GM23338 (cell line): ENCODE measurements around the gene CD2AP. TPM values are rescaled to one million over a fixed set of nuclear protein-coding genes. Genes with fewer than 3 reads are reported as not detected.

Source experiments
- ATAC-seq: fragments of 200-7000 bp; cut with Tn5 transposase; 3 replicates; pipeline ENCODE4 v1.9.1; 2020
- DNase-seq: peaks from one replicate; pipeline ENCODE4 v3.0.0-alpha.2; 2015; ENCODE audit warnings: low spot score
- H2AFZ ChIP-seq: fragments of 200-600 bp; sonication (generic); 2 replicates; pipeline ENCODE4 v1.8.0; 2016; ENCODE audit warnings: antibody characterized with exemption, mild to moderate bottlenecking, moderate library complexity
- H3F3A ChIP-seq: fragments of 200-600 bp; sonication (generic); replicated peaks from 2 replicates; pipeline ENCODE4 v1.8.0; 2017; ENCODE audit warnings: antibody characterized with exemption, mixed run types, low read depth
- H3K27ac ChIP-seq: fragments of 200-600 bp; sonication (generic); 2 replicates; pipeline ENCODE4 v1.6.1; 2016; ENCODE audit warnings: low read depth
- H3K27me3 ChIP-seq: fragments of 200-600 bp; sonication (generic); 2 replicates; pipeline ENCODE4 v1.8.0; 2016; ENCODE audit warnings: mild to moderate bottlenecking, mixed run types, moderate library complexity; ENCODE audit not compliant: insufficient read depth
- H3K36me3 ChIP-seq: fragments of 200-600 bp; sonication (generic); 2 replicates; pipeline ENCODE4 v1.8.0; 2016; ENCODE audit warnings: mild to moderate bottlenecking; ENCODE audit not compliant: insufficient read depth
- H3K4me1 ChIP-seq: fragments of 200-600 bp; sonication (generic); 2 replicates; pipeline ENCODE4 v1.8.0; 2016; ENCODE audit warnings: mild to moderate bottlenecking, moderate library complexity; ENCODE audit not compliant: insufficient read depth
- H3K4me2 ChIP-seq: fragments of 200-600 bp; sonication (generic); 2 replicates; pipeline ENCODE4 v1.7.1; 2017; ENCODE audit warnings: mixed run types
- H3K4me3 ChIP-seq: fragments of 200-600 bp; sonication (generic); 2 replicates; pipeline ENCODE4 v1.6.1; 2016; ENCODE audit warnings: mixed run types
- H3K79me2 ChIP-seq: fragments of 200-600 bp; sonication (generic); replicated peaks from 2 replicates; pipeline ENCODE4 v1.8.0; 2017; ENCODE audit warnings: mild to moderate bottlenecking; ENCODE audit not compliant: insufficient read depth
- H3K9me2 ChIP-seq: fragments of 200-600 bp; sonication (generic); 2 replicates; pipeline ENCODE4 v1.8.0; 2017; ENCODE audit not compliant: insufficient read depth
- H4K20me1 ChIP-seq: fragments of 200-600 bp; sonication (generic); replicated peaks from 2 replicates; pipeline ENCODE4 v1.8.0; 2017; ENCODE audit warnings: mild to moderate bottlenecking; ENCODE audit not compliant: insufficient read depth
- H3K27ac Mint-ChIP-seq: 2 replicates; pipeline ENCODE4 v1.8.0; 2020; ENCODE audit warnings: inconsistent platforms, mild to moderate bottlenecking, moderate library complexity, mixed read lengths
- H3K27me3 Mint-ChIP-seq: 3 replicates; pipeline ENCODE4 v1.8.0; 2022; ENCODE audit warnings: low read depth, mild to moderate bottlenecking, moderate library complexity, mixed read lengths, inconsistent platforms; ENCODE audit not compliant: insufficient read depth, poor library complexity
- H3K36me3 Mint-ChIP-seq: 3 replicates; pipeline ENCODE4 v1.8.0; 2021; ENCODE audit warnings: low read depth, mild to moderate bottlenecking, inconsistent platforms, moderate library complexity, mixed read lengths
- H3K4me1 Mint-ChIP-seq: 3 replicates; pipeline ENCODE4 v1.8.0; 2020; ENCODE audit warnings: mild to moderate bottlenecking, inconsistent platforms, mixed read lengths
- H3K4me3 Mint-ChIP-seq: 3 replicates; pipeline ENCODE4 v1.8.0; 2021; ENCODE audit warnings: moderate library complexity, mild to moderate bottlenecking, inconsistent platforms, mixed read lengths
- H3K9me3 Mint-ChIP-seq: 3 replicates; pipeline ENCODE4 v1.8.0; 2020; ENCODE audit warnings: moderate library complexity, mild to moderate bottlenecking, inconsistent platforms, mixed read lengths
- CREB1 ChIP-seq: fragments of 250-450 bp; sonication (Bioruptor Pico); IDR thresholded peaks from 2 replicates; pipeline ENCODE4 v1.5.0; 2020; ENCODE audit warnings: low read depth, mild to moderate bottlenecking, moderate library complexity
- CTCF ChIP-seq, 2 experiments: fragments of 200-600 bp in 1 of 2; sonication (generic) in 1 of 2; conservative IDR thresholded peaks; 2 replicates each; pipeline versions ENCODE4 v1.5.1 to v1.6.1; 2016 to 2017; ENCODE audit warnings: antibody characterized with exemption in 2 of 2, low read depth in 2 of 2, mild to moderate bottlenecking in 2 of 2, moderate library complexity in 1 of 2
- EZH2 ChIP-seq: fragments of 200-600 bp; sonication (generic); IDR thresholded peaks from one replicate; pipeline ENCODE4 v1.8.0; 2017; ENCODE audit warnings: antibody characterized with exemption, mild to moderate bottlenecking, low read depth; ENCODE audit not compliant: unreplicated experiment
- EZH2phosphoT487 ChIP-seq: fragments of 200-600 bp; sonication (generic); IDR thresholded peaks from one replicate; pipeline ENCODE4 v1.8.1; 2018; ENCODE audit warnings: antibody characterized with exemption; ENCODE audit not compliant: unreplicated experiment
- JUNB ChIP-seq: IDR thresholded peaks from one replicate; pipeline ENCODE4 v1.6.1; 2016; ENCODE audit warnings: antibody characterized with exemption; ENCODE audit not compliant: unreplicated experiment
- NANOG ChIP-seq: IDR thresholded peaks from 2 replicates; pipeline ENCODE4 v1.6.1; 2016; ENCODE audit warnings: antibody characterized with exemption, borderline replicate concordance
- POLR2AphosphoS5 ChIP-seq: IDR thresholded peaks from 2 replicates; pipeline ENCODE4 v1.6.1; 2016; ENCODE audit warnings: antibody characterized with exemption, low read depth
- REST ChIP-seq: IDR thresholded peaks from one replicate; pipeline ENCODE4 v1.6.1; 2018; ENCODE audit warnings: antibody characterized with exemption; ENCODE audit not compliant: unreplicated experiment
- STAT1 ChIP-seq: IDR thresholded peaks from one replicate; pipeline ENCODE4 v1.6.1; 2016; ENCODE audit warnings: antibody characterized with exemption; ENCODE audit not compliant: unreplicated experiment
- ZNF114 ChIP-seq: fragments of 250-450 bp; sonication (Bioruptor Pico); IDR thresholded peaks from 2 replicates; pipeline ENCODE4 v1.5.0; 2020; ENCODE audit warnings: mild to moderate bottlenecking, moderate library complexity
- ZNF331 ChIP-seq: fragments of 250-450 bp; sonication (Bioruptor Pico); IDR thresholded peaks from 2 replicates; pipeline ENCODE4 v1.5.0; 2020; ENCODE audit warnings: low read depth, mild to moderate bottlenecking, moderate library complexity
- polyA plus RNA-seq: library from polyadenylated mRNA; unstranded; fragments of >200 nt; fragmentation: Nextera tagmentation; extraction: Ambion mirVana; gene quantifications from 2 replicates; pipeline ENCODE4 v1.2.1, GENCODE V29; 2016
- total RNA-seq: library from RNA; depleted of rRNA; stranded (reverse); fragments of >200 nt; shearing (Covaris generic); gene quantifications from 2 replicates; pipeline ENCODE4 v1.2.3, GENCODE V29; 2014
- TF ChIP-seq, protein P1 (sequence below): IDR thresholded peaks from 2 replicates; pipeline ENCODE4 v1.6.1; 2016; ENCODE audit warnings: antibody characterized with exemption
- TF ChIP-seq, protein P2 (sequence below): fragments of 250-450 bp; sonication (Bioruptor Pico); IDR thresholded peaks from 2 replicates; pipeline ENCODE4 v1.5.0; 2020; ENCODE audit warnings: mild to moderate bottlenecking, moderate library complexity

The CD2AP gene
- total and polyA plus RNA-seq, 2 experiments from 2014 or later = 38.0 to 93.2 TPM

DNA sequence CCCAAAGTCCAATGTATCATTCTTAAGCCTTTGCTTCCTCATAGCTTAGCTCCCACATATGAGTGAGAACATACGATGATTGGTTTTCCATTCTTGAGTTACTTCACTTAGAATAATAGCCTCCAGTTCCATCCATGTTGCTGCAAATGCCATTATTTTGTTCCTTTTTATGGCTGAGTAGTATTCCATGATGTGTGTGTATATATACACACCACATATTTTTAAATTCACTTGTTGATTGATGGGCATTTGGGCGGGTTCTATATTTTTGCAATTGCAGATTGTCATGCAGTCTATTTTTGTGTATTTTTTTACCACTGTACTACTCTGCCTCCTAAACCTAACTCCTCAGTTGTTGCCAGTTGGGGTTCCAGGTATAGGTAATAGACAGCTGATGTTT lies 74.7 kb downstream of the CD2AP start:
- no peak for TF ChIP-seq CREB1 (CRISPR knock-in tag)
- no peak for TF ChIP-seq NANOG
- TF ChIP-seq EZH2phosphoT487 = no peak
- TF ChIP-seq CTCF (conservative IDR thresholded peaks at IDR 0.05; ENCODE audit: low read depth in 2 of 2) = no peak
- no peak for TF ChIP-seq EZH2
- TF ChIP-seq REST = no peak
- TF ChIP-seq JUNB = no peak
- no peak for TF ChIP-seq ZNF114 (CRISPR knock-in tag)
- no peak for TF ChIP-seq ZNF331 (CRISPR knock-in tag)
- TF ChIP-seq, protein P1, sequence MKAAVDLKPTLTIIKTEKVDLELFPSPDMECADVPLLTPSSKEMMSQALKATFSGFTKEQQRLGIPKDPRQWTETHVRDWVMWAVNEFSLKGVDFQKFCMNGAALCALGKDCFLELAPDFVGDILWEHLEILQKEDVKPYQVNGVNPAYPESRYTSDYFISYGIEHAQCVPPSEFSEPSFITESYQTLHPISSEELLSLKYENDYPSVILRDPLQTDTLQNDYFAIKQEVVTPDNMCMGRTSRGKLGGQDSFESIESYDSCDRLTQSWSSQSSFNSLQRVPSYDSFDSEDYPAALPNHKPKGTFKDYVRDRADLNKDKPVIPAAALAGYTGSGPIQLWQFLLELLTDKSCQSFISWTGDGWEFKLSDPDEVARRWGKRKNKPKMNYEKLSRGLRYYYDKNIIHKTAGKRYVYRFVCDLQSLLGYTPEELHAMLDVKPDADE = no peak
- no peak for TF ChIP-seq STAT1
- TF ChIP-seq, protein P2, sequence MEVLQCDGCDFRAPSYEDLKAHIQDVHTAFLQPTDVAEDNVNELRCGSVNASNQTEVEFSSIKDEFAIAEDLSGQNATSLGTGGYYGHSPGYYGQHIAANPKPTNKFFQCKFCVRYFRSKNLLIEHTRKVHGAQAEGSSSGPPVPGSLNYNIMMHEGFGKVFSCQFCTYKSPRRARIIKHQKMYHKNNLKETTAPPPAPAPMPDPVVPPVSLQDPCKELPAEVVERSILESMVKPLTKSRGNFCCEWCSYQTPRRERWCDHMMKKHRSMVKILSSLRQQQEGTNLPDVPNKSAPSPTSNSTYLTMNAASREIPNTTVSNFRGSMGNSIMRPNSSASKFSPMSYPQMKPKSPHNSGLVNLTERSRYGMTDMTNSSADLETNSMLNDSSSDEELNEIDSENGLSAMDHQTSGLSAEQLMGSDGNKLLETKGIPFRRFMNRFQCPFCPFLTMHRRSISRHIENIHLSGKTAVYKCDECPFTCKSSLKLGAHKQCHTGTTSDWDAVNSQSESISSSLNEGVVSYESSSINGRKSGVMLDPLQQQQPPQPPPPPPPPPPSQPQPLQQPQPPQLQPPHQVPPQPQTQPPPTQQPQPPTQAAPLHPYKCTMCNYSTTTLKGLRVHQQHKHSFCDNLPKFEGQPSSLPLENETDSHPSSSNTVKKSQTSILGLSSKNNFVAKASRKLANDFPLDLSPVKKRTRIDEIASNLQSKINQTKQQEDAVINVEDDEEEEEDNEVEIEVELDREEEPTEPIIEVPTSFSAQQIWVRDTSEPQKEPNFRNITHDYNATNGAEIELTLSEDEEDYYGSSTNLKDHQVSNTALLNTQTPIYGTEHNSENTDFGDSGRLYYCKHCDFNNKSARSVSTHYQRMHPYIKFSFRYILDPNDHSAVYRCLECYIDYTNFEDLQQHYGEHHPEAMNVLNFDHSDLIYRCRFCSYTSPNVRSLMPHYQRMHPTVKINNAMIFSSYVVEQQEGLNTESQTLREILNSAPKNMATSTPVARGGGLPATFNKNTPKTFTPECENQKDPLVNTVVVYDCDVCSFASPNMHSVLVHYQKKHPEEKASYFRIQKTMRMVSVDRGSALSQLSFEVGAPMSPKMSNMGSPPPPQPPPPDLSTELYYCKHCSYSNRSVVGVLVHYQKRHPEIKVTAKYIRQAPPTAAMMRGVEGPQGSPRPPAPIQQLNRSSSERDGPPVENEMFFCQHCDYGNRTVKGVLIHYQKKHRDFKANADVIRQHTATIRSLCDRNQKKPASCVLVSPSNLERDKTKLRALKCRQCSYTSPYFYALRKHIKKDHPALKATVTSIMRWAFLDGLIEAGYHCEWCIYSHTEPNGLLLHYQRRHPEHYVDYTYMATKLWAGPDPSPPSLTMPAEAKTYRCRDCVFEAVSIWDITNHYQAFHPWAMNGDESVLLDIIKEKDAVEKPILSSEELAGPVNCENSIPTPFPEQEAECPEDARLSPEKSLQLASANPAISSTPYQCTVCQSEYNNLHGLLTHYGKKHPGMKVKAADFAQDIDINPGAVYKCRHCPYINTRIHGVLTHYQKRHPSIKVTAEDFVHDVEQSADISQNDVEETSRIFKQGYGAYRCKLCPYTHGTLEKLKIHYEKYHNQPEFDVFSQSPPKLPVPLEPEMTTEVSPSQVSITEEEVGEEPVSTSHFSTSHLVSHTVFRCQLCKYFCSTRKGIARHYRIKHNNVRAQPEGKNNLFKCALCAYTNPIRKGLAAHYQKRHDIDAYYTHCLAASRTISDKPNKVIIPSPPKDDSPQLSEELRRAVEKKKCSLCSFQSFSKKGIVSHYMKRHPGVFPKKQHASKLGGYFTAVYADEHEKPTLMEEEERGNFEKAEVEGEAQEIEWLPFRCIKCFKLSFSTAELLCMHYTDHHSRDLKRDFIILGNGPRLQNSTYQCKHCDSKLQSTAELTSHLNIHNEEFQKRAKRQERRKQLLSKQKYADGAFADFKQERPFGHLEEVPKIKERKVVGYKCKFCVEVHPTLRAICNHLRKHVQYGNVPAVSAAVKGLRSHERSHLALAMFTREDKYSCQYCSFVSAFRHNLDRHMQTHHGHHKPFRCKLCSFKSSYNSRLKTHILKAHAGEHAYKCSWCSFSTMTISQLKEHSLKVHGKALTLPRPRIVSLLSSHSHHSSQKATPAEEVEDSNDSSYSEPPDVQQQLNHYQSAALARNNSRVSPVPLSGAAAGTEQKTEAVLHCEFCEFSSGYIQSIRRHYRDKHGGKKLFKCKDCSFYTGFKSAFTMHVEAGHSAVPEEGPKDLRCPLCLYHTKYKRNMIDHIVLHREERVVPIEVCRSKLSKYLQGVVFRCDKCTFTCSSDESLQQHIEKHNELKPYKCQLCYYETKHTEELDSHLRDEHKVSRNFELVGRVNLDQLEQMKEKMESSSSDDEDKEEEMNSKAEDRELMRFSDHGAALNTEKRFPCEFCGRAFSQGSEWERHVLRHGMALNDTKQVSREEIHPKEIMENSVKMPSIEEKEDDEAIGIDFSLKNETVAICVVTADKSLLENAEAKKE = no peak
- no peak for TF ChIP-seq POLR2AphosphoS5
- Histone ChIP-seq H2AFZ (no peak overlapping the region), H3K4me2 (no peak overlapping the region), H3K79me2 (peaks cover 71% of the 10 kb centered on the region), H3F3A (no peaks in the 10 kb centered on the region), H3K36me3 (peaks cover 4% of the 10 kb centered on the region; the same call in 1 of the 2 replicates), H3K27ac (no peak overlapping the region), H4K20me1 (no peaks in the 10 kb centered on the region), H3K27me3 (no peaks in the 10 kb centered on the region), H3K4me1 (no peaks in the 10 kb centered on the region), H3K9me2 (no peaks in the 10 kb centered on the region; the same call in 1 of the 2 replicates), H3K4me3 (no peak overlapping the region)
- Mint-ChIP-seq H3K27me3 (peaks cover 1% of the 10 kb centered on the region), H3K4me1 (no peaks in the 10 kb centered on the region), H3K9me3 (peaks cover 13% of the 10 kb centered on the region; the same call in 2 of the 3 replicates), H3K4me3 (no peak overlapping the region), H3K27ac (no peak overlapping the region), H3K36me3 (peaks cover 86% of the 10 kb centered on the region)
- ATAC-seq = no peak
- no peak for DNase-seq
